ENCODE data around the gene RC3H1.

GRCh38 chr1:173887627-173888026 lies 134.5 kb downstream of the RC3H1 start:
- TF ChIP-seq POLR2A (IDR thresholded peaks at IDR 0.05) (no peak), CTCF (IDR thresholded peaks at IDR 0.05) (no peak), EP300 (IDR thresholded peaks at IDR 0.05) (no peak)
